ENCODE measurements around the gene ALCAM.

- no peak for TF ChIP-seq CTCF (IDR thresholded peaks at IDR 0.05)
- TF ChIP-seq EZH2 (IDR thresholded peaks at IDR 0.05; ENCODE audit: borderline replicate concordance, insufficient read depth, low read depth, low read length, poor library complexity, severe bottlenecking): no peak
Observed at GRCh38 chr3:105571005-105571404, 204.3 kb downstream of the ALCAM start.

All from B cell (primary cell).